K562 (cell line): ENCODE results near the gene PRKAA2. TPM values are rescaled to one million over a fixed set of nuclear protein-coding genes. Genes with fewer than 3 reads are reported as not detected.

ENCODE experiments used
- ATAC-seq: fragments of 200-7000 bp; cut with Tn5 transposase; 3 replicates; pipeline ENCODE4 v1.9.1; 2020; ENCODE audit warnings: moderate library complexity
- BruUV-seq: library from RNA; stranded (reverse); fragments of 400-500 nt; replicated peaks from 2 replicates; lab custom pipeline; 2021; lab: Mats Ljungman, UMichigan
- CTCF ChIA-PET: fragments of 300-600 bp; formaldehyde crosslinking; extraction: SDS; loops from one replicate; lab custom pipeline; 2021; ENCODE audit warnings: low intra/inter-chr PET ratio; lab: Yijun Ruan, JAX
- POLR2A ChIA-PET: fragments of 300-600, 350-650 bp; sonication (Branson Sonifier 250); formaldehyde crosslinking; extraction: SDS; loops from one replicate; lab custom pipeline; 2021; ENCODE audit warnings: antibody characterized with exemption, inconsistent platforms; lab: Yijun Ruan, JAX
- DNase-seq, 4 experiments: peaks; one replicate each; pipeline versions ENCODE4 v3.0.0 to v3.0.0-alpha.2; 2011 to 2018; ENCODE audit warnings: low spot score in 3 of 4, mixed read lengths in 3 of 4; ENCODE audit errors: extremely low read depth in 1 of 4
- FAIRE-seq: peaks from 2 replicates; lab custom pipeline; 2011; peaks lifted over from hg19 to GRCh38; lab: Jason Lieb, UNC
- H2AFZ ChIP-seq: 2 replicates; pipeline ENCODE4 v1.6.0; 2011; ENCODE audit warnings: low read depth, low read length, control low read depth, inconsistent platforms
- H3K27ac ChIP-seq: fragments of 200-600 bp; 3 replicates; pipeline ENCODE4 v1.8.0; 2011; ENCODE audit warnings: low read depth, mild to moderate bottlenecking, control low read depth, inconsistent platforms, low read length, moderate library complexity, mixed read lengths; ENCODE audit errors: extremely low read depth
- H3K27me3 ChIP-seq, 2 experiments: fragments of 300-600 bp in 1 of 2; 2 replicates in 1 of 2; 3 replicates in 1 of 2; pipeline versions ENCODE4 v1.6.0 to v1.8.0; 2011; ENCODE audit warnings: inconsistent platforms in 2 of 2, low read length in 2 of 2, mild to moderate bottlenecking in 1 of 2, mixed read lengths in 1 of 2, moderate library complexity in 1 of 2; ENCODE audit not compliant: control insufficient read depth in 2 of 2, insufficient read depth in 2 of 2
- H3K36me3 ChIP-seq: fragments of 300-600 bp; 3 replicates; pipeline ENCODE4 v1.8.0; 2011; ENCODE audit warnings: mild to moderate bottlenecking, low read length, inconsistent platforms; ENCODE audit not compliant: control insufficient read depth, insufficient read depth
- H3K4me1 ChIP-seq, 2 experiments: fragments of 200-600 bp in 1 of 2; replicated peaks in 1 of 2; 2 replicates in 1 of 2; 3 replicates in 1 of 2; pipeline versions ENCODE4 v1.5.1 to v1.8.0; 2011; ENCODE audit warnings: inconsistent platforms in 2 of 2, low read length in 2 of 2, mild to moderate bottlenecking in 1 of 2, mixed read lengths in 1 of 2, moderate library complexity in 1 of 2; ENCODE audit not compliant: control insufficient read depth in 2 of 2, insufficient read depth in 2 of 2
- H3K4me2 ChIP-seq: 2 replicates; pipeline ENCODE4 v1.6.1; 2011; ENCODE audit warnings: low read length, control low read depth, inconsistent platforms, mixed read lengths; ENCODE audit not compliant: insufficient read depth
- H3K4me3 ChIP-seq: fragments of 200-600 bp; sonication (generic), shearing (Covaris generic); 2 replicates; pipeline ENCODE4 v1.5.1; 2016; ENCODE audit warnings: control low read depth, inconsistent platforms
- H3K79me2 ChIP-seq: fragments of 200-600 bp; 3 replicates; pipeline ENCODE4 v1.8.0; 2011; ENCODE audit warnings: low read length, inconsistent platforms; ENCODE audit not compliant: control insufficient read depth, insufficient read depth
- H3K9ac ChIP-seq, 2 experiments: 2 replicates each; pipeline versions ENCODE4 v1.6.0 to v1.6.1; 2011; ENCODE audit warnings: low read depth in 2 of 2, low read length in 2 of 2, control low read depth in 1 of 2, inconsistent platforms in 1 of 2, mild to moderate bottlenecking in 1 of 2, mixed read lengths in 1 of 2; ENCODE audit not compliant: insufficient read depth in 1 of 2
- H3K9me1 ChIP-seq: one replicate; pipeline ENCODE4 v1.6.0; 2011; ENCODE audit warnings: inconsistent platforms, mild to moderate bottlenecking, low read length, moderate library complexity; ENCODE audit not compliant: control insufficient read depth, insufficient read depth
- H3K9me3 ChIP-seq: replicated peaks from 2 replicates; pipeline ENCODE4 v1.5.1; 2011; ENCODE audit warnings: low read depth, low read length, inconsistent platforms; ENCODE audit not compliant: control insufficient read depth, insufficient read depth
- H4K20me1 ChIP-seq: replicated peaks from 2 replicates; pipeline ENCODE4 v1.6.1; 2011; ENCODE audit warnings: low read length, inconsistent platforms, mixed read lengths; ENCODE audit not compliant: control insufficient read depth, insufficient read depth
- C11orf30 ChIP-seq: fragments of 450-650 bp; IDR thresholded peaks from 2 replicates; pipeline ENCODE4 v1.6.1; 2016; ENCODE audit warnings: low read depth, mild to moderate bottlenecking
- ESRRA ChIP-seq: fragments of 450-650 bp; IDR thresholded peaks from 2 replicates; pipeline ENCODE4 v1.6.1; 2014; ENCODE audit warnings: low read depth, mild to moderate bottlenecking, moderate library complexity, borderline replicate concordance
- HNRNPL ChIP-seq: fragments of 200-400 bp; formaldehyde crosslinking; IDR thresholded peaks from 2 replicates; pipeline ENCODE4 v1.6.1; 2017; ENCODE audit warnings: low read depth, mild to moderate bottlenecking, low read length
- MAFG ChIP-seq: fragments of 450-650 bp; conservative IDR thresholded peaks from 2 replicates; pipeline ENCODE4 v1.6.1; 2016; ENCODE audit warnings: missing genetic modification characterization, missing compliant biosample characterization
- NFE2 ChIP-seq: IDR thresholded peaks from 2 replicates; pipeline ENCODE4 v1.6.1; 2014; ENCODE audit warnings: antibody characterized with exemption, low read depth
- NFE2L1 ChIP-seq: fragments of 450-650 bp; IDR thresholded peaks from 2 replicates; pipeline ENCODE4 v1.6.1; 2016; ENCODE audit warnings: missing genetic modification characterization, low read depth, mild to moderate bottlenecking, missing compliant biosample characterization, moderate library complexity, borderline replicate concordance
- PML ChIP-seq: IDR thresholded peaks from 2 replicates; pipeline ENCODE4 v1.6.1; 2012; ENCODE audit warnings: low read length, inconsistent platforms
- SP2 ChIP-seq: IDR thresholded peaks from 2 replicates; pipeline ENCODE4 v1.6.1; 2011; ENCODE audit warnings: mild to moderate bottlenecking, low read depth, low read length, moderate library complexity; ENCODE audit not compliant: poor library complexity, severe bottlenecking; ENCODE audit errors: extremely low read depth
- ZNF316 ChIP-seq: fragments of 450-650 bp; IDR thresholded peaks from 2 replicates; pipeline ENCODE4 v1.6.1; 2016
- WGBS: fragments of 100-300 bp; shearing (Covaris generic); methylation state at CpG from one replicate; pipeline ENCODE4 v1.1.6; 2016; ENCODE audit warnings: low coverage, mixed read lengths; ENCODE audit not compliant: insufficient coverage; ENCODE audit errors: missing lambda C conversion rate; 5-methylcytosine and 5-hydroxymethylcytosine counted together
- in situ Hi-C: fragments of 300-500 bp; cut with MboI; formaldehyde crosslinking; loops from 4 replicates; pipeline ENCODE4 v1.15.0; 2018; ENCODE audit warnings: inconsistent platforms, mixed read lengths
- intact Hi-C: fragments of 100-400 bp; cut with micrococcal nuclease; formaldehyde crosslinking; loops from 2 replicates; pipeline ENCODE4 v1.14.2; 2022
- polyA plus RNA-seq, 8 experiments: library from polyadenylated mRNA; depleted of rRNA in 4 of 8; stranded (reverse) in 5 of 8; unstranded in 3 of 8; fragments of >200 nt; fragmentation: Nextera tagmentation in 2 of 8; fragmentation: Illumina TruSeq in 1 of 8; extraction: Ambion mirVana in 2 of 8; extraction: Trizol in 1 of 8; gene quantifications; 2 replicates each; pipeline versions ENCODE4 v1.2.1 to v1.2.3, GENCODE V29; 2011 to 2014; ENCODE audit warnings: inconsistent platforms in 1 of 8, missing spikeins in 1 of 8
- total RNA-seq, 7 experiments: library from RNA; depleted of rRNA in 6 of 7; stranded (reverse); fragments of >200 nt in 6 of 7; fragmentation: Illumina TruSeq in 2 of 7; extraction: Trizol in 2 of 7; gene quantifications; 2 replicates each; pipeline versions ENCODE4 v1.2.1 to v1.2.3, GENCODE V29; 2011 to 2021; ENCODE audit warnings: low replicate concordance in 1 of 7
- TF ChIP-seq, protein P1 (sequence below): sonication (generic); formaldehyde crosslinking; IDR thresholded peaks from 2 replicates; pipeline ENCODE4 v1.8.1; 2023; ENCODE audit warnings: mild to moderate bottlenecking, missing genetic modification reagents, moderate library complexity

The PRKAA2 gene
- total and polyA plus RNA-seq, 9 of the 15 experiments (the other 6 are each of a cell fraction or from before 2014, with no cell fraction given), result 0.01 TPM; not detected in 8

- no peak for ATAC-seq
- Histone ChIP-seq H3K79me2 (no peaks in the 10 kb centered on the region), H3K9ac (no peak overlapping the region), H3K4me3 (no peak overlapping the region), H3K4me2 (no peak overlapping the region), H3K27me3 (no peaks in the 10 kb centered on the region), H3K9me3 (no peaks in the 10 kb centered on the region), H3K9me1 (no peaks in the 10 kb centered on the region), H3K4me1 (no peaks in the 10 kb centered on the region), H3K36me3 (no peaks in the 10 kb centered on the region), H2AFZ (no peak overlapping the region), H3K27ac (no peak overlapping the region), H4K20me1 (no peaks in the 10 kb centered on the region)
- in situ Hi-C loops, result no loop called here
- ChIA-PET CTCF (no interaction called here), POLR2A (no interaction called here)
- TF ChIP-seq ESRRA, result no peak
- BruUV-seq, result no TSS peak
- intact Hi-C loops, result no loop called here
- FAIRE-seq, result no peak
- DNase-seq, result no peak
These were observed 38.5 kb downstream of the PRKAA2 start for GRCh38 chr1:56683569-56683968.

DNA sequence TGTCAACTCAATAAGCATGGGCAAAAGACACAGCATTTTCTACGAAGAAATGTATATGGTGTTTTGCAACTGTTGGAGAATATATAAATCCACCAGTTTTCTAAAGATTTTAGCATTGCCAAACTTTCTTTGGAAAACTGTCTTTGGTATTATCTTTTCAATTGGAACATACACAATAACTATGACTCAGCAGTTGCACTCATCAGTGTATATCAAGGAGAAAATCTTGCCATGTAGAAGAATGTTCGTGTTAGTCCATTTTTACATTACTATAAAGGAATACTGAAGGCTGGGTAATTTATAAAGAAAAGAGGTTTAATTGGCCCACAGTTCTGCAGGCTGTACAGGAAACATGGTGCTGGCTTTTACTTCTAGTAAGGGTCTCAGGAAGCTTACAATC lies 41.1 kb downstream of the PRKAA2 start:
- Histone ChIP-seq H3K36me3 (no peaks in the 10 kb centered on the region), H3K9me3 (no peaks in the 10 kb centered on the region), H4K20me1 (no peaks in the 10 kb centered on the region), H2AFZ (no peak overlapping the region), H3K4me2 (no peak overlapping the region), H3K9ac (no peak overlapping the region), H3K27me3 (no peaks in the 10 kb centered on the region), H3K4me1 (no peaks in the 10 kb centered on the region), H3K27ac (no peak overlapping the region), H3K79me2 (no peaks in the 10 kb centered on the region), H3K9me1 (no peaks in the 10 kb centered on the region), H3K4me3 (no peak overlapping the region)
- ChIA-PET POLR2A (no interaction called here), CTCF (no interaction called here)
- no peak for DNase-seq
- intact Hi-C loops, result no loop called here
- TF ChIP-seq MAFG (peak; percentile 70), HNRNPL (no peak), C11orf30 (peak; percentile 42; the same call in 1 of the 2 replicates), SP2 (no peak), NFE2L1 (tag) (peak; percentile 40; the same call in 1 of the 2 replicates), NFE2 (0 out of 2 replicates have a peak, but pooled peaks have one; percentile 22), PML (no peak), ZNF316 (peak; percentile 25; the same call in 1 of the 2 replicates)
- TF ChIP-seq, protein P1, sequence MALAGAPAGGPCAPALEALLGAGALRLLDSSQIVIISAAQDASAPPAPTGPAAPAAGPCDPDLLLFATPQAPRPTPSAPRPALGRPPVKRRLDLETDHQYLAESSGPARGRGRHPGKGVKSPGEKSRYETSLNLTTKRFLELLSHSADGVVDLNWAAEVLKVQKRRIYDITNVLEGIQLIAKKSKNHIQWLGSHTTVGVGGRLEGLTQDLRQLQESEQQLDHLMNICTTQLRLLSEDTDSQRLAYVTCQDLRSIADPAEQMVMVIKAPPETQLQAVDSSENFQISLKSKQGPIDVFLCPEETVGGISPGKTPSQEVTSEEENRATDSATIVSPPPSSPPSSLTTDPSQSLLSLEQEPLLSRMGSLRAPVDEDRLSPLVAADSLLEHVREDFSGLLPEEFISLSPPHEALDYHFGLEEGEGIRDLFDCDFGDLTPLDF (CRISPR knock-in tag), result no peak
- BruUV-seq, result no TSS peak
- WGBS, result 0% methylated on average over 2 of the region's 2 CpGs
- ATAC-seq, result no peak
- in situ Hi-C loops, result no loop called here
- no peak for FAIRE-seq
